ENCODE measurements around the gene RIBC1. TPM values are rescaled to one million over a fixed set of nuclear protein-coding genes. Genes with fewer than 3 reads are reported as not detected.

RIBC1 gene
- total and polyA plus RNA-seq, 2 experiments from 2014 or later: 2.7 to 4.0 TPM

GRCh38 chrX:53377464-53377863 lies 45.2 kb upstream of the RIBC1 start:
- Histone ChIP-seq H3K27me3 (no peaks in the 10 kb centered on the region), H3K4me1 (ENCODE audit: low read depth) (no peaks in the 10 kb centered on the region), H3K36me3 (no peaks in the 10 kb centered on the region), H3K9me3 (ENCODE audit: low read depth) (no peaks in the 10 kb centered on the region), H3K4me3 (no peak overlapping the region), H3K27ac (no peak overlapping the region)
- no peak for TF ChIP-seq CTCF (IDR thresholded peaks at IDR 0.05; ENCODE audit: low read depth, low read length)
- no peak for DNase-seq (ENCODE audit: low read depth in 1 of 2, low spot score in 1 of 2)

- no peaks in the 10 kb centered on the region for H3K27me3 ChIP-seq
- no peak overlapping the region for H3K27ac ChIP-seq
- H3K4me3 ChIP-seq: no peak overlapping the region
- no peak for TF ChIP-seq CTCF (IDR thresholded peaks at IDR 0.05; ENCODE audit: low read depth, low read length)
- no peaks in the 10 kb centered on the region for H3K36me3 ChIP-seq
- H3K9me3 ChIP-seq (ENCODE audit: low read depth): no peaks in the 10 kb centered on the region
- no peaks in the 10 kb centered on the region for H3K4me1 ChIP-seq (ENCODE audit: low read depth)
- DNase-seq (ENCODE audit: low read depth in 1 of 2, low spot score in 1 of 2): no peak
Measured at GRCh38 chrX:53379008-53379710, 43.5 kb upstream of the RIBC1 start.

GRCh38 chrX:53379747-53380146 lies 42.9 kb upstream of the RIBC1 start:
- Histone ChIP-seq H3K27ac (no peak overlapping the region), H3K36me3 (no peaks in the 10 kb centered on the region), H3K9me3 (ENCODE audit: low read depth) (no peaks in the 10 kb centered on the region), H3K4me1 (ENCODE audit: low read depth) (no peaks in the 10 kb centered on the region), H3K27me3 (no peaks in the 10 kb centered on the region), H3K4me3 (no peak overlapping the region)
- TF ChIP-seq CTCF (IDR thresholded peaks at IDR 0.05; ENCODE audit: low read depth, low read length): no peak
- no peak for DNase-seq (ENCODE audit: low read depth in 1 of 2, low spot score in 1 of 2)

GRCh38 chrX:53383376-53384076 lies 39.1 kb upstream of the RIBC1 start:
- Histone ChIP-seq H3K27ac (no peak overlapping the region), H3K4me1 (ENCODE audit: low read depth) (no peaks in the 10 kb centered on the region), H3K4me3 (no peak overlapping the region), H3K9me3 (ENCODE audit: low read depth) (no peaks in the 10 kb centered on the region), H3K36me3 (no peaks in the 10 kb centered on the region), H3K27me3 (no peaks in the 10 kb centered on the region)
- no peak for DNase-seq (ENCODE audit: low read depth in 1 of 2, low spot score in 1 of 2)
- no peak for TF ChIP-seq CTCF (IDR thresholded peaks at IDR 0.05; ENCODE audit: low read depth, low read length)

GRCh38 chrX:53395605-53396298 lies 26.9 kb upstream of the RIBC1 start:
- Histone ChIP-seq H3K36me3 (no peaks in the 10 kb centered on the region), H3K4me3 (no peak overlapping the region), H3K9me3 (ENCODE audit: low read depth) (no peaks in the 10 kb centered on the region), H3K4me1 (ENCODE audit: low read depth) (no peaks in the 10 kb centered on the region), H3K27ac (no peak overlapping the region), H3K27me3 (no peaks in the 10 kb centered on the region)
- no peak for TF ChIP-seq CTCF (IDR thresholded peaks at IDR 0.05; ENCODE audit: low read depth, low read length)
- no peak for DNase-seq (ENCODE audit: low read depth in 1 of 2, low spot score in 1 of 2)
